Measurements from ENCODE around the gene HSBP1L1. TPM values are rescaled to one million over a fixed set of nuclear protein-coding genes. Genes with fewer than 3 reads are reported as not detected.

Gene HSBP1L1
- total and polyA plus RNA-seq, 2 of the 13 experiments (the other 11 are each of a cell fraction or from before 2014, with no cell fraction given) = 22.6 to 45.1 TPM

DNA sequence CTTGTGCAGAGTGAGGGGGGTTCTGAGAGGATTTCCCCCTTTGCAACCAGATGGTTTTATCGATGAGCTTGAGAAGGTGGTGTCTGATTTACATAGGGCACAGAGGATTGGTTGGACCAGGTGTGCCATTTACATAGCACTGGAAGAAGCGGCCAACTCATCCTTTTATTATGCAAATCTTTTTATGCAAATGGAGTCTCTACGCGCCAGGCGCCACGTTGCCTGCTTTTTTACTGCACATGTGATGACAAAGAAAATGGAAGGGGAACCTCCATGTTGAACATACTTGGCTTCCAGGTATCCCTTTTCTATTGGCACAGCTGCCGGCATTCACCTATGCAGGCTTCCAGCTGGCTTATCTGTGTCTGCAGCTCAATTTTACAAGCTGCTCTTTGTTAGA lies 42.3 kb downstream of the HSBP1L1 start (continued):
- TF ChIP-seq, protein P1, sequence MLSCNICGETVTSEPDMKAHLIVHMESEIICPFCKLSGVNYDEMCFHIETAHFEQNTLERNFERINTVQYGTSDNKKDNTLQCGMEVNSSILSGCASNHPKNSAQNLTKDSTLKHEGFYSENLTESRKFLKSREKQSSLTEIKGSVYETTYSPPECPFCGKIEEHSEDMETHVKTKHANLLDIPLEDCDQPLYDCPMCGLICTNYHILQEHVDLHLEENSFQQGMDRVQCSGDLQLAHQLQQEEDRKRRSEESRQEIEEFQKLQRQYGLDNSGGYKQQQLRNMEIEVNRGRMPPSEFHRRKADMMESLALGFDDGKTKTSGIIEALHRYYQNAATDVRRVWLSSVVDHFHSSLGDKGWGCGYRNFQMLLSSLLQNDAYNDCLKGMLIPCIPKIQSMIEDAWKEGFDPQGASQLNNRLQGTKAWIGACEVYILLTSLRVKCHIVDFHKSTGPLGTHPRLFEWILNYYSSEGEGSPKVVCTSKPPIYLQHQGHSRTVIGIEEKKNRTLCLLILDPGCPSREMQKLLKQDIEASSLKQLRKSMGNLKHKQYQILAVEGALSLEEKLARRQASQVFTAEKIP (CRISPR knock-in tag; IDR thresholded peaks at IDR 0.05; ENCODE audit: borderline replicate concordance) = no peak
- TF ChIP-seq GATA4 (IDR thresholded peaks at IDR 0.05; ENCODE audit: borderline replicate concordance, low read depth) = no peak
- TF ChIP-seq CBFB (CRISPR knock-in tag; IDR thresholded peaks at IDR 0.05) = no peak
- TF ChIP-seq, protein P2, sequence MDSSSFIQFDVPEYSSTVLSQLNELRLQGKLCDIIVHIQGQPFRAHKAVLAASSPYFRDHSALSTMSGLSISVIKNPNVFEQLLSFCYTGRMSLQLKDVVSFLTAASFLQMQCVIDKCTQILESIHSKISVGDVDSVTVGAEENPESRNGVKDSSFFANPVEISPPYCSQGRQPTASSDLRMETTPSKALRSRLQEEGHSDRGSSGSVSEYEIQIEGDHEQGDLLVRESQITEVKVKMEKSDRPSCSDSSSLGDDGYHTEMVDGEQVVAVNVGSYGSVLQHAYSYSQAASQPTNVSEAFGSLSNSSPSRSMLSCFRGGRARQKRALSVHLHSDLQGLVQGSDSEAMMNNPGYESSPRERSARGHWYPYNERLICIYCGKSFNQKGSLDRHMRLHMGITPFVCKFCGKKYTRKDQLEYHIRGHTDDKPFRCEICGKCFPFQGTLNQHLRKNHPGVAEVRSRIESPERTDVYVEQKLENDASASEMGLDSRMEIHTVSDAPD (CRISPR knock-in tag; IDR thresholded peaks at IDR 0.05) = no peak
- no peak for TF ChIP-seq SNAI1 (CRISPR knock-in tag; IDR thresholded peaks at IDR 0.05; ENCODE audit: borderline replicate concordance)

DNA sequence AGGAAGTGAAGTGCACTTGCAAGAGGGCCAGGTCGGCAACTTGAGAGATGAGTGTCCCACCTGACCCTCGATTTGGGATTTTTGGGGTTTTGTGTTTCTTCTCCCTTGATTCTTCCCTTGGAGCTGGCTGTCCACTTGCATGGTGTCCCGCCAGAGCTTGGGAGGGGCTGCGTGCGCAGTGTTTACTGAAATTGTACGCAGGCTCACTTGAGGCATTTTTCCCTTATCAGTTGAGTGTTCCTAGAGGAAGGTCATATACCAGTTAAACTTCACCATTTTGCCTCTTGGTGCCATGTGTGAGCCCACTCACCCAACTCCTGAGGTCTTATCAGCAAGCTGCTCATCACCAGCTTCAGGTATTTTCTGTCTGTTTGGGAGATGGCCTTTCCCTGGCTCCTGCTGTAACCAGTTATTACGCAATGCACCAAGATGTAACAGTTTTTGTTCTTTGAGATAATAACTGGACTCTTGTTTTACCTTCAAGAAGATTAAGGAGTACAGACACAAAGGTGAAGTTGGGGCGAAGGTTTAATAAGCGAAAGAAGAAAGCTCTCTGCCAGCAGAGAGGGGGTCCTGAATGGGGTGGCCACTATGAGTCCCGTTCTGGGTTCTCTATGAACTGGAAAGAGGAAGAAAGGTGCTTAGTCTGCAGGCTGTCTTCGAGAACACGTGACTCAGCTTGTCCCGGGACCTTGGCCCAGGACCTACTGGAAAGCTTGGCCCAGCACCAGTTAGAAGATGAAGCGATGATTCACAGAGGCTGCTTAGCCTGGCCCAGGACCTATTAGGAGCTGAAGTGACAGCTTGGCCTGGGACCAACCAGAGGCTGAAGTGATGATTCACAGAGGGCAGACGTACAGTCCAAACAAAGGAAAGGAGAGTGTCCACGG lies 45.5 kb downstream of the HSBP1L1 start:
- in situ Hi-C loops (cut with HindIII; ENCODE audit: extremely low pct_ligation_motif_present, low pct_unique_long_range_greater_than_20kb) = no loop called here
- H3K79me2 ChIP-seq (ENCODE audit: insufficient read depth, low read length) = no peaks in the 10 kb centered on the region
- ChIA-PET POLR2A (interaction anchor here (0.9 kb wide), 1 partner anchor 24 kb away, joined by 4 read pairs; no protein-coding TSS in a partner anchor), CTCF (ENCODE audit: low intra/inter-chr PET ratio, low total read pairs) (no interaction called here)
- WGBS (ENCODE audit: low lambda C conversion rate) = 68% methylated on average over 16 of the region's 16 CpGs
- no peaks in the 10 kb centered on the region for H4K20me1 ChIP-seq (ENCODE audit: insufficient read depth, low read length)
- intact Hi-C loops (cut with micrococcal nuclease; ENCODE audit: unreplicated experiment) = no loop called here
- no peaks in the 10 kb centered on the region; a peak in 1 of 5 replicates for H3K27me3 ChIP-seq (ENCODE audit: control insufficient read depth in 1 of 2, insufficient read depth in 2 of 2, low read length in 2 of 2)
- no peak overlapping the region for H2AFZ ChIP-seq (ENCODE audit: low read length)
- H3K4me1 ChIP-seq (ENCODE audit: insufficient read depth, low read length) = peaks cover 17% of the 10 kb centered on the region
- H3K9ac ChIP-seq (ENCODE audit: insufficient read depth, low read depth, low read length) = no peak overlapping the region
- ATAC-seq (peak; percentile 51; the same call in 2 of the 3 replicates), FAIRE-seq (no peak), DNase-seq (ENCODE audit: low spot score) (no peak)
- no peaks in the 10 kb centered on the region for H3K9me3 ChIP-seq (ENCODE audit: low read length)
- no peak overlapping the region for H3K4me2 ChIP-seq (ENCODE audit: low read depth, low read length)
- no TSS peak for BruUV-seq (replicated peaks)
- H3K4me3 ChIP-seq (replicated peaks in 1 of 3; ENCODE audit: insufficient read depth in 1 of 3, low read depth in 2 of 3, low read length in 3 of 3) = no peak overlapping the region
- H3K36me3 ChIP-seq (replicated peaks in 1 of 2; ENCODE audit: control insufficient read depth in 1 of 2, insufficient read depth in 2 of 2, low read length in 2 of 2) = no peaks in the 10 kb centered on the region
- H3K27ac ChIP-seq (ENCODE audit: extremely low read length, insufficient read depth, low read length) = no peak overlapping the region
- peak; percentile 69 for TF ChIP-seq CEBPB (IDR thresholded peaks at IDR 0.05; ENCODE audit: borderline replicate concordance, low read depth, low read length)
- TF ChIP-seq, protein P3, sequence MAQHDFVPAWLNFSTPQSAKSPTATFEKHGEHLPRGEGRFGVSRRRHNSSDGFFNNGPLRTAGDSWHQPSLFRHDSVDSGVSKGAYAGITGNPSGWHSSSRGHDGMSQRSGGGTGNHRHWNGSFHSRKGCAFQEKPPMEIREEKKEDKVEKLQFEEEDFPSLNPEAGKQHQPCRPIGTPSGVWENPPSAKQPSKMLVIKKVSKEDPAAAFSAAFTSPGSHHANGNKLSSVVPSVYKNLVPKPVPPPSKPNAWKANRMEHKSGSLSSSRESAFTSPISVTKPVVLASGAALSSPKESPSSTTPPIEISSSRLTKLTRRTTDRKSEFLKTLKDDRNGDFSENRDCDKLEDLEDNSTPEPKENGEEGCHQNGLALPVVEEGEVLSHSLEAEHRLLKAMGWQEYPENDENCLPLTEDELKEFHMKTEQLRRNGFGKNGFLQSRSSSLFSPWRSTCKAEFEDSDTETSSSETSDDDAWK (CRISPR knock-in tag; IDR thresholded peaks at IDR 0.05) = no peak
- TF ChIP-seq RFX3 (CRISPR knock-in tag; IDR thresholded peaks at IDR 0.05) = no peak
- peak; percentile 65 for TF ChIP-seq CEBPG (CRISPR knock-in tag; IDR thresholded peaks at IDR 0.05)
- no peak for TF ChIP-seq RFX5 (IDR thresholded peaks at IDR 0.05; ENCODE audit: low read depth, low read length)
- TF ChIP-seq, protein P4, sequence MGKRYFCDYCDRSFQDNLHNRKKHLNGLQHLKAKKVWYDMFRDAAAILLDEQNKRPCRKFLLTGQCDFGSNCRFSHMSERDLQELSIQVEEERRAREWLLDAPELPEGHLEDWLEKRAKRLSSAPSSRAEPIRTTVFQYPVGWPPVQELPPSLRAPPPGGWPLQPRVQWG (CRISPR knock-in tag; IDR thresholded peaks at IDR 0.05; ENCODE audit: borderline replicate concordance, low read depth) = no peak
- no peak for TF ChIP-seq CCAR2 (optimal IDR thresholded peaks at IDR 0.05; ENCODE audit: low read depth, low read length)
- no peak for TF ChIP-seq SRSF9 (IDR thresholded peaks at IDR 0.05; ENCODE audit: borderline replicate concordance, insufficient read depth, low read depth, low read length, poor library complexity, severe bottlenecking)
- peak; percentile 2; the same call in 1 of the 2 replicates for TF ChIP-seq USF2 (IDR thresholded peaks at IDR 0.05; ENCODE audit: low read depth, low read length)
- no peak for TF ChIP-seq USF2 (CRISPR knock-in tag; IDR thresholded peaks at IDR 0.05; ENCODE audit: borderline replicate concordance)

All from HepG2 (cell line).